Measurements from ENCODE around the gene SHF. TPM values are rescaled to one million over a fixed set of nuclear protein-coding genes. Genes with fewer than 3 reads are reported as not detected.

Gene SHF
- total RNA-seq: 2.0 and 7.8 TPM in 2 replicates

GRCh38 chr15:45187894-45188830, at the start of gene SHF:
TSS of gene SHF (minus strand) at chr15:45187966. CDS start at chr15:45187951, 15 bp downstream.

GRCh38 chr15:45129651-45130129, 58.1 kb downstream of the SHF start, which contains the start of the genes DUOX1 and DUOXA1:
TSS of gene DUOX1 (plus strand) at chr15:45129994. CDS start at chr15:45131967, 1,973 bp downstream.
TSS of gene DUOXA1 (minus strand) at chr15:45129879. CDS start at chr15:45123014, 6,865 bp downstream.

Other genes with a start within 250 kb of the SHF start
- gene TERB2, start 231.3 kb downstream of the SHF start, total RNA-seq: not detected in 2 replicates
- gene SORD, start 164.8 kb downstream of the SHF start, total RNA-seq: 25.5 and 26.8 TPM in 2 replicates
- gene DUOX2, start 73.8 kb downstream of the SHF start, total RNA-seq: not detected in 2 replicates
- not detected in 2 replicates for gene DUOXA2, start 73.6 kb downstream of the SHF start, total RNA-seq
- gene DUOXA1, start 58.1 kb downstream of the SHF start, total RNA-seq: not detected in 2 replicates
- not detected in 2 replicates for gene DUOX1, start 58.0 kb downstream of the SHF start, total RNA-seq
- not detected in 2 replicates for gene SLC28A2, start 64.3 kb upstream of the SHF start, total RNA-seq
- under 0.01 TPM in 1 of 2 replicates, not detected in the other for gene GATM, start 190.6 kb upstream of the SHF start, total RNA-seq